ENCODE data around the gene DYNLL1.

- TF ChIP-seq CTCF (IDR thresholded peaks at IDR 0.05), result no peak
- TF ChIP-seq MAFK (IDR thresholded peaks at IDR 0.05; ENCODE audit: partially characterized antibody), result no peak
Measured at GRCh38 chr12:120490325-120490724, 5.6 kb upstream of the DYNLL1 start.

All from A549 (cell line).